ENCODE measurements around the gene NOC4L. TPM values are rescaled to one million over a fixed set of nuclear protein-coding genes. Genes with fewer than 3 reads are reported as not detected.

NOC4L gene
- polyA plus RNA-seq, 1 donor (not counting 4 experiments of a cell fraction or from before 2014, with no cell fraction given), result 3.7 TPM

GRCh38 chr12:132143336-132144071 is 753 bp upstream of the NOC4L start:
- H3K36me3 ChIP-seq (ENCODE audit: control insufficient read depth in 2 of 2, extremely low read depth in 1 of 2, insufficient read depth in 2 of 2, low read length in 2 of 2), result peaks cover 14 to 21% of the 10 kb centered on the region in 2 experiments
- H3K79me2 ChIP-seq (ENCODE audit: control insufficient read depth, insufficient read depth, low read length), result peaks cover 43% of the 10 kb centered on the region
- peaks cover 16% of the 10 kb centered on the region for H3K4me1 ChIP-seq (ENCODE audit: control insufficient read depth, extremely low read depth, insufficient read depth, low read length)
- TF ChIP-seq, protein P1, sequence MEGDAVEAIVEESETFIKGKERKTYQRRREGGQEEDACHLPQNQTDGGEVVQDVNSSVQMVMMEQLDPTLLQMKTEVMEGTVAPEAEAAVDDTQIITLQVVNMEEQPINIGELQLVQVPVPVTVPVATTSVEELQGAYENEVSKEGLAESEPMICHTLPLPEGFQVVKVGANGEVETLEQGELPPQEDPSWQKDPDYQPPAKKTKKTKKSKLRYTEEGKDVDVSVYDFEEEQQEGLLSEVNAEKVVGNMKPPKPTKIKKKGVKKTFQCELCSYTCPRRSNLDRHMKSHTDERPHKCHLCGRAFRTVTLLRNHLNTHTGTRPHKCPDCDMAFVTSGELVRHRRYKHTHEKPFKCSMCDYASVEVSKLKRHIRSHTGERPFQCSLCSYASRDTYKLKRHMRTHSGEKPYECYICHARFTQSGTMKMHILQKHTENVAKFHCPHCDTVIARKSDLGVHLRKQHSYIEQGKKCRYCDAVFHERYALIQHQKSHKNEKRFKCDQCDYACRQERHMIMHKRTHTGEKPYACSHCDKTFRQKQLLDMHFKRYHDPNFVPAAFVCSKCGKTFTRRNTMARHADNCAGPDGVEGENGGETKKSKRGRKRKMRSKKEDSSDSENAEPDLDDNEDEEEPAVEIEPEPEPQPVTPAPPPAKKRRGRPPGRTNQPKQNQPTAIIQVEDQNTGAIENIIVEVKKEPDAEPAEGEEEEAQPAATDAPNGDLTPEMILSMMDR (optimal IDR thresholded peaks at IDR 0.05 in 1 of 3, IDR thresholded peaks at IDR 0.05 in 1 of 3, conservative IDR thresholded peaks at IDR 0.05 in 1 of 3; ENCODE audit: extremely low read depth in 1 of 3, insufficient read depth in 2 of 3, low read length in 3 of 3), result no peak
- no peak for TF ChIP-seq EZH2 (IDR thresholded peaks at IDR 0.05; ENCODE audit: low read length)
- H3K9me1 ChIP-seq (ENCODE audit: control insufficient read depth, extremely low read depth, insufficient read depth, low read length), result no peaks in the 10 kb centered on the region
- peak overlapping the region; percentile 49 for H3K27ac ChIP-seq (ENCODE audit: control insufficient read depth, insufficient read depth, low read length)
- no peaks in the 10 kb centered on the region for H3K9me3 ChIP-seq (ENCODE audit: control insufficient read depth, low read depth, low read length)
- no peak overlapping the region for H2AFZ ChIP-seq (ENCODE audit: control insufficient read depth, low read length)
- H3K4me3 ChIP-seq (ENCODE audit: control insufficient read depth in 2 of 3, extremely low read depth in 1 of 3, insufficient read depth in 2 of 3, low read depth in 1 of 3, low read length in 3 of 3), result peak overlapping the region; percentile 80 to 97 (median 81)
- H4K20me1 ChIP-seq (ENCODE audit: control insufficient read depth, extremely low read depth, insufficient read depth, low read length), result no peaks in the 10 kb centered on the region
- H3K4me2 ChIP-seq (ENCODE audit: control insufficient read depth, extremely low read depth, insufficient read depth, low read depth, low read length), result peak overlapping the region; percentile 95
- DNase-seq (ENCODE audit: low read depth, low spot score), result no peak
- H3K9ac ChIP-seq (ENCODE audit: control insufficient read depth, extremely low read depth, insufficient read depth, low read length), result peak overlapping the region; percentile 83
- dilution Hi-C loops (cut with MboI; ENCODE audit: extremely low pct_ligation_motif_present, low sequenced_read_pairs), result no loop called here
- no peak for FAIRE-seq
- no peaks in the 10 kb centered on the region for H3K27me3 ChIP-seq (ENCODE audit: control insufficient read depth, extremely low read depth, insufficient read depth, low read length)

DNA sequence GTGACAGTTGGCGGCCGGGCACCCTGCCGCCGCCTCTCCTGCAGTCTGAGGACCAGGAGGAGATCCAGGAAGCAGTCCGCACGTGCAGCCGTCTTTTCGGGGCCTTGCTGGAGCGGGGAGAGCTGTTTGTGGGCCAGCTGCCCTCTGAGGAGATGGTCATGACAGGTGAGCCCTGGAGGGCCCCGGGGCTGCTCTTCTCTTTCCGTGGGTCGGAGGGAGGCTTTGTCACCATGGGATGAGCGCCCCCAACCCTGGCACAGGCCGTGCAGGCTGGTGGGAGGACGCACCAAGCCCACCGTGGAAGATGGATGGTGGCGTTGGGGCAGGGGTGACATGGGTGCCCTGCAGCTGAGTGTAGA is 532 bp downstream of the NOC4L start:
- no peak overlapping the region for H2AFZ ChIP-seq (ENCODE audit: control insufficient read depth, low read length)
- peak overlapping the region; percentile 80 to 97 (median 81) for H3K4me3 ChIP-seq (ENCODE audit: control insufficient read depth in 2 of 3, extremely low read depth in 1 of 3, insufficient read depth in 2 of 3, low read depth in 1 of 3, low read length in 3 of 3)
- H4K20me1 ChIP-seq (ENCODE audit: control insufficient read depth, extremely low read depth, insufficient read depth, low read length), result no peaks in the 10 kb centered on the region
- DNase-seq (ENCODE audit: low read depth, low spot score), result no peak
- peak overlapping the region; percentile 60 for H3K27ac ChIP-seq (ENCODE audit: control insufficient read depth, insufficient read depth, low read length)
- FAIRE-seq, result no peak
- dilution Hi-C loops (cut with MboI; ENCODE audit: extremely low pct_ligation_motif_present, low sequenced_read_pairs), result no loop called here
- H3K79me2 ChIP-seq (ENCODE audit: control insufficient read depth, insufficient read depth, low read length), result peaks cover 43% of the 10 kb centered on the region
- H3K4me2 ChIP-seq (ENCODE audit: control insufficient read depth, extremely low read depth, insufficient read depth, low read depth, low read length), result peak overlapping the region; percentile 94
- H3K9ac ChIP-seq (ENCODE audit: control insufficient read depth, extremely low read depth, insufficient read depth, low read length), result peak overlapping the region; percentile 83
- H3K9me1 ChIP-seq (ENCODE audit: control insufficient read depth, extremely low read depth, insufficient read depth, low read length), result no peaks in the 10 kb centered on the region
- H3K4me1 ChIP-seq (ENCODE audit: control insufficient read depth, extremely low read depth, insufficient read depth, low read length), result peaks cover 16% of the 10 kb centered on the region
- H3K9me3 ChIP-seq (ENCODE audit: control insufficient read depth, low read depth, low read length), result no peaks in the 10 kb centered on the region
- H3K27me3 ChIP-seq (ENCODE audit: control insufficient read depth, extremely low read depth, insufficient read depth, low read length), result no peaks in the 10 kb centered on the region
- no peak for TF ChIP-seq EZH2 (IDR thresholded peaks at IDR 0.05; ENCODE audit: low read length)
- TF ChIP-seq, protein P1 (optimal IDR thresholded peaks at IDR 0.05 in 1 of 3, IDR thresholded peaks at IDR 0.05 in 1 of 3, conservative IDR thresholded peaks at IDR 0.05 in 1 of 3; ENCODE audit: extremely low read depth in 1 of 3, insufficient read depth in 2 of 3, low read length in 3 of 3), result no peak
- peaks cover 14 to 15% of the 10 kb centered on the region in 2 experiments for H3K36me3 ChIP-seq (ENCODE audit: control insufficient read depth in 2 of 2, extremely low read depth in 1 of 2, insufficient read depth in 2 of 2, low read length in 2 of 2)

Data from keratinocyte (primary cell).